HG03097 (cell line): ENCODE measurements around the gene SP3.

ENCODE experiments used
- ATAC-seq: cut with Tn5 transposase; IDR thresholded peaks from one replicate; pipeline ENCODE4 v1.9.1; 2021; ENCODE audit not compliant: unreplicated experiment, low FRiP score

Gene SP3

GRCh38 chr2:173965372-173966025, at the start of gene SP3:
Gene SP3 (minus strand): TSS chr2:173965373. CDS start chr2:173965171, 202 bp downstream.
- ATAC-seq, result peak; percentile 63

- ATAC-seq, result no peak
Measured at GRCh38 chr2:174014699-174015070, 49.5 kb upstream of the SP3 start.

- ATAC-seq, result no peak
Measured at GRCh38 chr2:174014011-174014698, 49.0 kb upstream of the SP3 start.

DNA sequence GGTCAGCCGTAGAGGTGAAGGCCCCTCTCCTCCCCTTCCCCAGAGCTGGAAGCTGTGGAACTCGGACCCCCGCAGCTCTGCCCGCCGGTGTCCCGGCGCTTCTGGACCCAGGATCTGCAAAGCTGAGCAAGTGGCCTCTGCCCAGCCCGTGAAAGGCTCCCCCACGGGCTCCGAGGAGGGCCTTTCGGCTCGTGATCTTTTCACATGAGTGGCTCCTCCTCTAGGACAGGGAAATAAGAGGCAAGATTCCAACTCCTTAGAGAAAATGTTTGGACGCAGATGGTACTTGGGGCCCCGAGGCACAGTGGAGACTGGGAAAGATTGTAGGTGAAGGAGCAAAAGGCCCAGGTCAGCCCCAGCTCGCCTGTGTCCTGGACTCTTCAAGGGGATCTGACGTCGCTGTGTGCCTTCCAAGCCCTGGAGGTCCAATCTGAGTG, 48.2 kb upstream of the SP3 start:
- no peak for ATAC-seq

- ATAC-seq, result no peak
Measured at GRCh38 chr2:174012347-174013314, 47.5 kb upstream of the SP3 start.

GRCh38 chr2:174011796-174012195, 46.6 kb upstream of the SP3 start:
- no peak for ATAC-seq

DNA sequence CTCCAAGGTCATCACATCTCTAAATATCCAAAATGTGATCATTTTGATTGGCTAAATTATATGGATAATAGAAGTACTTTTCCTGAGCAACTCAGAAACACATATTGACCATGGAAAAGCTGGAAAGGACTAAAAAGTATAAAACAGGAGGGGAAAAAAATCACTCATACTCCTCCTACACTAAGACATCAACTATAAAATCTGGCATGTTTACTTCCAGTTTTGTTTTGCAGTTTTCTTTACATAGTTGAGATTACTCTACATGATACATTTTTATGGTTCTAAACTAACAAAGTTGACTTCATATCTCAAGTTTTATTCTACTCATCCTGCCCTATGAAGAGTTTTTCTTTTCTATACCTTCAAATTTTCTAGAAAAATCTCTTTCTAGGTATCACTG, 46.0 kb upstream of the SP3 start:
- ATAC-seq, result no peak

DNA sequence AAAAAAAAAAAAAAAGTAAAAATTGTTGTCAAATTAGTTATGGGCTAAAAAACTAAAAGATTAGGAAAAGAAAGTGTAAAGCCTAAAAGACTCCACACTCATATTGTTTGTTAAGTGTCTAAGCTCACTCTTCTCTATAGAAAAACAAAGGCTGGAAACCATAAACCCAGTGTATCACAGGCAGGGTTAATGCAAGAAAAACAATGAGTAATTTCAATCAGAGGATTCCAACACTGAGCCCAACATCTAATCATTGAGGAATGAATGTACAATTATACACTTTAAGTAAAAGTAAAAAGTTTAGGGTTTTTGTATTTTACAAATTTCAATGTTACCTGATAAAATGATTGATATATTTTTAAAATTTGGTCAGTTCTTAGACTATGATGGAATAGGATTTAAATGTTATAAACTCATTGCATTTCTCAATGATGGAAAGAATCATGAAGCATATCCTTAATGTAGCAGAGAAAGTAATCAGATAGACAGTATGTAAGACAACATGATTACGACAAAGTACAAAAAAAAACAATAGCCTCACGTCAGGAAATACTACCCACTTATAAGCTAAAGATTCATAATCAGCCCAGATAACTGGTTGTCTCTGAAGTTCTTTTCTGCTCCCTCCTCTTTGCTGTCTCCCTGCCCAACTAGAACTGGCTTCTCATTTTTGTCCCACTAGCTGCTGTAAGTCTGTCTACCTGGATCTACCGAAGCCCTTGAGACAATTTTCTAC, 44.5 kb upstream of the SP3 start:
- ATAC-seq, result no peak

DNA sequence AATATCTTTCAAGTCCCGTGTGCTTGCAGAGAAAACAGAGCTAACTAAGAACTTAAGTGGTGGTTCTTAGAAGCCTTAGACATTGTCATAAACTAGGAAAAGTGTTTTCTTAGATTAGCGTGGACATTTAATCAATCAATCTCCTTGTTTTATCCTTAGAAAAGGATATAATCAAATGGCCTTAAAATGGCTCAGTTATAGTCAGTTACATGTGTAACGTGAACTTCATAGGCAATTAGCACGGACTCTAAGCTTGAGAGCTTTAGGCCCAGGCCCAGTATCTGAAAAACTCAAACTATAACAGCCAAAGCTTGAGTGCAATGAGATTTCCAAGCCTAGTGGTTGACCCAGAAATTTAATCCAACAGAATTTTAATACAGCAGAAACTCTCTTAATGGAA, 43.5 kb upstream of the SP3 start:
- no peak for ATAC-seq

DNA sequence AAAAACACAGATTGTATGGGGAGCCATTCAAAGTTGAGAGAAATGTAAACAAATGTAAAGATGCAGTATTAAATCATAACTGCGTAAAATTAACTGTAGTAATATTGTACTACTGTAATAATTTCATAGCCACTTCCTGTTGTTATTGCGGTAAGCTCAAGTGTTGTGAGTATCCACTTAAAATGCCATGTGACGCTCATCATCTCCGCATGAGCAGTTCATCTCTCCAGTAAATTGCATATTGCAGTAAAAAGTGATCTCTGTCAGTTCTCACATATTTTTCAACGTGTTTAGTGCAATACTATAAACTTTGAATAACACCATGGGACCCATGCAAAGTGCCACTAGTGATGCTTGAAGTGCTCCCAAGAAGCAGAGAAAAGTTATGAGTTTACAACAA, 41.8 kb upstream of the SP3 start:
- ATAC-seq, result no peak

DNA sequence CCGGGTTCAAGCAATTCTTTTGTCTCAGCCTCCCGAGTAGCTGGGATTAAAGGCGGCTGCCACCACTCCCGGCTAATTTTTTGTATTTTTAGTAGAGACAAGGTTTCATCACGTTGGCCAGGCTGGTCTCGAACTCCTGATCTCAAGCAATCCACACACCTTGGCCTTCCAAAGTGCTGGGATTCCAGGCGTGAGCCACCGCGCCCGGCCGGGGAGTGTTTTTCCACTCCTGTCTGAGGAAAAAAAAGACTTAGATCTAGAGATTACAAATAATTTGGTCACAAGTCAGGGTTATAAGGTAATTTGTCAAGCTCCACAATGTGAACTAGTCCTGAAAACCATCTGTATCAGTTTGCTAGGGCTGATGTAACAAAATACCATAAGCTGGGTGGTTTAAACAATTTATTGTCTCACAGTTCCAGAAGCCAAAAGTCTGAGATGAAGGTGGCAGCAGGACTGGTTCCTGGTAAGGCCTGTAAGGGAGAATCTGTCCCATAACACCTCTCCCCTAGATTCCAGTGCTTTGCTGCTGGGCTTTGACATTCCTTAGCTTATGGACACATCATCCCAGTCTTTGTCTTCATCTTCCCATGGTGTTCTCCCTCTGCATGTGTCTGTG, 40.7 kb upstream of the SP3 start:
- no peak for ATAC-seq

- ATAC-seq, result no peak
Measured at GRCh38 chr2:174004905-174005605, 39.9 kb upstream of the SP3 start.

DNA sequence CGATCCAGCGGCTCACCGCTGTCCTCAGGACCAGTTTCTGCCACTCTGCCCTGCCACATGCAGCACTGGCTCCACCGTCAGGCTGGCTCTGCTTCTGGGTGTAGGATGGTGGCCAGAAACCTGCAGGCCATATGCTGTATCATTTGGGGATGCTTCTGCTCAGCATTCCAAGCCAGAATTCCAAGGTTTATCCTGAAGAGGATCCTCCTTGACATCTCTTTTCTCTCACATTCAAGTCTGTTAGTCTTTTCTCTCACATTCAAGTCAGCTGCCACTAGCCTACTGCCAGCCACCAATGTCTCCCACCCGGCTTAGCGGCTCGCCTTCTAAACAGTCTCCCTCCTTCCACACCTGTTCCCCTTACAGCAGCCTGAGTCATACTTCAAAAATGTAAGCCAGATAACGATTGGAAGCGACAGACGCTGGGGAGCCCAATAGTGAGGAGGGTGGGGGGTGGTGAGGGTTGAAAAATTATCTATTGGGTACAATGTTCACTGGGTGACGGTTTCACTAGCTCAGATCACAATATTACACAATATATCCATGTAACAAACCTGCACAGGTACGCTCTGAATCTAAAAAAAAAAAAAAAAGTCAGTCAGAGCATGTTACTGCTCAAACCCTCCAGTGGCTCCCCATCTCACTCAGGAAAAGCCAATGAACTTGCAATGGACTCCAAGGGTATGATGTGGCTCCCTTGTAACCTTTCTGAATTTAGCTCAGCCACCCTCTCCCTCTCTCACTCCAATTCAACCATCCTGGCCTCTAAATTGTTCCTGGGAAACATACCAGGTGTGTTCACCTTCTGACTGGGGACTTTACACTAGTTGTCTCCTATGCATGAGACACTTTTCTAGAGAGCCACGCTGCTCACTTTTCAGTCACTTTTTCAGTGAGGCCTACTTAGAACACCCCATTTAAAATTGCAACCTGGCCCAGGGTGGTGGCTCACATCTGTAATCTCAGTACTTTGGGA, 38.8 kb upstream of the SP3 start:
- no peak for ATAC-seq

- no peak for ATAC-seq
Measured at GRCh38 chr2:174002679-174003078, 37.5 kb upstream of the SP3 start.

DNA sequence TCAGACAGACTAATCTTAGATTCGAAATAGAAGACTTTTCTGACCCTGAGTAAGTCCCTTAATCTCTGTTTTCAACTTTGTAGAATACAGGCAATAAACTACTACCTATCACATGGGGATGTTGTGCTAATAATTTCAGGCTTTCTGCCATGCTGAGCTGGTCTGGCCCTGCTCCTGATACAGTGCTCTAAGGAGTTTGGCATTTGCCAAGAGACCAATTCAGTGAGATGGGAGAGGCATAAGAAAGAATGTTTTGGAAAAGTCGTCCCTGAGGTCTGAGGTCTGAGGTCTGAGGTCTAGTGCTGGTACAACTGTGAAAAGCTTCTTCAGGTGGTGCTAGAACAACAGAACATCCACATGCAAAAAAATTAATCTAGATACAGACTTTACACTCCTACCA, 35.9 kb upstream of the SP3 start:
- ATAC-seq, result no peak

GRCh38 chr2:173999724-174000123, 34.6 kb upstream of the SP3 start:
- ATAC-seq, result no peak

DNA sequence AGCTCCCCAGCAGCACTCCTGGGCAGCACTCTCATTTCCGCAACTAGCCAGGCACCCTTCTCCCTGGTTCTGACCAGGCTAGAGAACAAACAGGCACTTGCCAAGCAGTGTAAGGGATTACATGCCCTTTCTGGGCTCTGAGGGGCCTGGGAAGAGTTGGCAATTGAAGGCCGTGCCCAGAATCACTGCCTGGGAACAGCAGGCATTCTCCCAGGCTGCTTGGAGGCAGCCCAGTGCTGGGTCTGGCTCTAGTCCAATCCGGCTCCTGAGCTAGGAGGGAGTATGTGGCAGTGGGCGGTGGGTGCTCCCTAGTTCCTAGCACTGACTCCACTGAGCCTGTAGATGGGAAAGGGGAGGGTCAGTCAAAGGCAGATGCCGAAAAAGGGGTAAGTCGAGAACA, 34.1 kb upstream of the SP3 start:
- no peak for ATAC-seq

DNA sequence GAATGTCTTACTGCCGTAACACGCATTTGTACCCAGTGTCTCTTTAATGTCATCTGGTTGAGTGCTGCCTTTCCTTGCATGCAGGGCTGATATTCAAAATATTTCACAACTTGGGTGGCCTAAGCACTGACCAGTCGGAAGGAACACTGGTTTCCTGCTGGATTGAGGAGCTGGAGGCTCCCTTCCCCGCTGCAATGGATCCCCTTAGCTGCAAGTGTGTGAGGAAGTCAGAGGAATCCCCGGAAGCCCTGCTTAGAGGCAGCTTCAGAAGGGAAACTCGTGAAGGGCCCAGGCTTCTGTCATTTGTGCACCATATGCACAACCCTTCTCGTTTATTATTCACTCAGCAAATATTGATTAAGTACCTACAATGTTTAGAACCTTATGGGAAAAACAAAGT, 33.2 kb upstream of the SP3 start:
- ATAC-seq, result no peak
